ENCODE results near the gene GLI3.

GRCh38 chr7:41924796-41925195, 312.2 kb downstream of the GLI3 start:
- no peak for TF ChIP-seq CTCF (IDR thresholded peaks at IDR 0.05)
- TF ChIP-seq EZH2 (IDR thresholded peaks at IDR 0.05): no peak

All from neural progenitor cell (in vitro differentiated cells).